22Rv1 (cell line): Measurements from ENCODE around the gene TRAPPC5.

ENCODE experiments used
- CTCF ChIP-seq: fragments of 450-650 bp; IDR thresholded peaks from 2 replicates; pipeline ENCODE4 v1.5.1; 2017; ENCODE audit warnings: mild to moderate bottlenecking
- ZFX ChIP-seq: fragments of 450-650 bp; IDR thresholded peaks from 2 replicates; pipeline ENCODE4 v1.6.1; 2017; ENCODE audit warnings: antibody characterized with exemption, borderline replicate concordance

- no peak for TF ChIP-seq CTCF
- no peak for TF ChIP-seq ZFX
Observed at GRCh38 chr19:7729831-7730285, 49.2 kb downstream of the TRAPPC5 start.
